Measurements from ENCODE around the gene LSAMP. TPM values are rescaled to one million over a fixed set of nuclear protein-coding genes. Genes with fewer than 3 reads are reported as not detected.

The LSAMP gene
- total RNA-seq, 1 experiment from 2014 or later = 10.1 TPM

DNA sequence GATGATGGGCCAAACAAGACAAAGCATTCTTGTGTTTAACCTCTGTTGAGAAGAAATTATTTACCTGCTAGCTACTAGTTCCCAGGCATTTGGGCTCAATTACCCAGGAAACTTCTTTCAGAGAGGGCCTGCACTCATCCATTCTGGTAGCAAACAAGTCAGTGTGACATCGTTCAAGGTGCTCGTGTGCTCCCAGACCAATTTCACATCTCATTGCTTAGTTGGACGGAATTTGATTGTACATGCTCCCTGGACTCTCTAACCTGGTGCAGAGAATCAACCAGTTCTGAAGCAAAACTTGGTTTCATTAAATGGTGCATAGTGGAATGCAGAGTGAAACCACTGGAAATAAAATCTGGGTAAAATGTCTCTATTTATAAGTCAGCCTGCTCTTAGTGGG, 392.7 kb downstream of the LSAMP start:
- intact Hi-C loops (cut with micrococcal nuclease; ENCODE audit: unreplicated experiment) = no loop called here
- POLR2A ChIA-PET (ENCODE audit: low non-redundant PET) = no interaction called here
- TF ChIP-seq, protein P1, sequence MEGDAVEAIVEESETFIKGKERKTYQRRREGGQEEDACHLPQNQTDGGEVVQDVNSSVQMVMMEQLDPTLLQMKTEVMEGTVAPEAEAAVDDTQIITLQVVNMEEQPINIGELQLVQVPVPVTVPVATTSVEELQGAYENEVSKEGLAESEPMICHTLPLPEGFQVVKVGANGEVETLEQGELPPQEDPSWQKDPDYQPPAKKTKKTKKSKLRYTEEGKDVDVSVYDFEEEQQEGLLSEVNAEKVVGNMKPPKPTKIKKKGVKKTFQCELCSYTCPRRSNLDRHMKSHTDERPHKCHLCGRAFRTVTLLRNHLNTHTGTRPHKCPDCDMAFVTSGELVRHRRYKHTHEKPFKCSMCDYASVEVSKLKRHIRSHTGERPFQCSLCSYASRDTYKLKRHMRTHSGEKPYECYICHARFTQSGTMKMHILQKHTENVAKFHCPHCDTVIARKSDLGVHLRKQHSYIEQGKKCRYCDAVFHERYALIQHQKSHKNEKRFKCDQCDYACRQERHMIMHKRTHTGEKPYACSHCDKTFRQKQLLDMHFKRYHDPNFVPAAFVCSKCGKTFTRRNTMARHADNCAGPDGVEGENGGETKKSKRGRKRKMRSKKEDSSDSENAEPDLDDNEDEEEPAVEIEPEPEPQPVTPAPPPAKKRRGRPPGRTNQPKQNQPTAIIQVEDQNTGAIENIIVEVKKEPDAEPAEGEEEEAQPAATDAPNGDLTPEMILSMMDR (conservative IDR thresholded peaks at IDR 0.05; ENCODE audit: low read depth, low read length) = no peak
- TF ChIP-seq EZH2 (IDR thresholded peaks at IDR 0.05; ENCODE audit: borderline replicate concordance, low read depth, low read length, poor library complexity, severe bottlenecking) = no peak
- CTCF ChIA-PET = no interaction called here
- H3K36me3 ChIP-seq (ENCODE audit: insufficient read depth, low read length, poor library complexity, severe bottlenecking) = no peaks in the 10 kb centered on the region
- H3K4me3 ChIP-seq (ENCODE audit: low read depth, low read length, poor library complexity, severe bottlenecking) = no peak overlapping the region
- peaks cover under 1% of the 10 kb centered on the region for H3K4me1 ChIP-seq (ENCODE audit: insufficient read depth, low read length, poor library complexity, severe bottlenecking)
- no peak for DNase-seq (ENCODE audit: low spot score)
- no TSS peak for BruUV-seq (replicated peaks)
- H3K9me3 ChIP-seq (ENCODE audit: low read depth, low read length, poor library complexity, severe bottlenecking) = no peaks in the 10 kb centered on the region
- no peaks in the 10 kb centered on the region for H3K27me3 ChIP-seq (replicated peaks; ENCODE audit: insufficient read depth, low read depth, low read length, poor library complexity)
- H3K27ac ChIP-seq (ENCODE audit: low read depth, low read length, poor library complexity, severe bottlenecking) = no peak overlapping the region

DNA sequence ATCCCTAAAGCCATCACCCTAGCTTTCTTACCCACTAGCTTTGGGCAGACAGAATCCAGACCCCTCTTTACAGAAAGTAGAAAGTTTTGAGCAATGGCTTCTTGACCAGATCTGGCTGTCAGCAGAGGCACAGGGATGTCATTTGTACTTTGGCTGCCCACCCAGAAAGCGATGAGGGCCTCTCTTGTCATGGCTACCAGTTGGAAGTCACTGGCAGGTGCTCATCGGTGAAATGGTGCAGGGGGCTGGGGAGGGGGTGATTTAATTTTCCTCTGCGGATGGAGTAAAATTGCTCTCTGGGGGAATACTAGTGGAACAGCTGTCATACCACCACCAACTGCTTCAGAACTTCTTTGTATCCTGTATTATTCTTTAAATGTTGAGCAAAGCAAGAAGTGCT, 393.7 kb downstream of the LSAMP start:
- Histone ChIP-seq H3K27me3 (replicated peaks; ENCODE audit: insufficient read depth, low read depth, low read length, poor library complexity) (no peaks in the 10 kb centered on the region), H3K4me1 (ENCODE audit: insufficient read depth, low read length, poor library complexity, severe bottlenecking) (no peaks in the 10 kb centered on the region), H3K9me3 (ENCODE audit: low read depth, low read length, poor library complexity, severe bottlenecking) (no peaks in the 10 kb centered on the region), H3K36me3 (ENCODE audit: insufficient read depth, low read length, poor library complexity, severe bottlenecking) (no peaks in the 10 kb centered on the region), H3K4me3 (ENCODE audit: low read depth, low read length, poor library complexity, severe bottlenecking) (no peak overlapping the region), H3K27ac (ENCODE audit: low read depth, low read length, poor library complexity, severe bottlenecking) (no peak overlapping the region)
- BruUV-seq (replicated peaks) = no TSS peak
- no peak for DNase-seq (ENCODE audit: low spot score)
- ChIA-PET CTCF (no interaction called here), POLR2A (ENCODE audit: low non-redundant PET) (no interaction called here)
- intact Hi-C loops (cut with micrococcal nuclease; ENCODE audit: unreplicated experiment) = no loop called here
- TF ChIP-seq EZH2 (IDR thresholded peaks at IDR 0.05; ENCODE audit: borderline replicate concordance, low read depth, low read length, poor library complexity, severe bottlenecking) = no peak
- TF ChIP-seq, protein P1 (conservative IDR thresholded peaks at IDR 0.05; ENCODE audit: low read depth, low read length) = no peak

DNA sequence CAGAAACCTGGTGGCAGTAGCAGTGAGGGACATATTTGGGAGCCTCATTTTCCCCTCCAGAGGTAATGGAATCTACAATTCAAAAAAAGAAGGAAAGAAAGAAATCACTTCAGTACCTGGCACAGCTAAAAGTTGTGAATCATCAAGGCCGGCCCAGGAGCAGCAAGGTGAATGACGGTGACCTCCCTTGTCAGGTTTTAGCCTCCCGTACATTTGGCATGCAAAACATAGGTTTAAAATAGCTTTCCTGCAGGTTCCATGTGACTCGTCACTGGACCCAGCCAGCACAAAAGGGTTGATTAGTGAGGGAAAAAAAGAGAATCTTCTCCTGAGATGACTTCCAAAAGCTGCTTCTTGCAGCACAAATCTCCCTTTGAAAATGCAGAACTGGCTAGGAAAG, 394.2 kb downstream of the LSAMP start:
- Histone ChIP-seq H3K9me3 (ENCODE audit: low read depth, low read length, poor library complexity, severe bottlenecking) (no peaks in the 10 kb centered on the region), H3K4me1 (ENCODE audit: insufficient read depth, low read length, poor library complexity, severe bottlenecking) (no peaks in the 10 kb centered on the region), H3K27me3 (replicated peaks; ENCODE audit: insufficient read depth, low read depth, low read length, poor library complexity) (no peaks in the 10 kb centered on the region), H3K4me3 (ENCODE audit: low read depth, low read length, poor library complexity, severe bottlenecking) (no peak overlapping the region), H3K27ac (ENCODE audit: low read depth, low read length, poor library complexity, severe bottlenecking) (no peak overlapping the region), H3K36me3 (ENCODE audit: insufficient read depth, low read length, poor library complexity, severe bottlenecking) (no peaks in the 10 kb centered on the region)
- CTCF ChIA-PET = no interaction called here
- TF ChIP-seq, protein P1 (conservative IDR thresholded peaks at IDR 0.05; ENCODE audit: low read depth, low read length) = no peak
- no peak for TF ChIP-seq EZH2 (IDR thresholded peaks at IDR 0.05; ENCODE audit: borderline replicate concordance, low read depth, low read length, poor library complexity, severe bottlenecking)
- DNase-seq (ENCODE audit: low spot score) = no peak
- POLR2A ChIA-PET (ENCODE audit: low non-redundant PET) = no interaction called here
- intact Hi-C loops (cut with micrococcal nuclease; ENCODE audit: unreplicated experiment) = no loop called here
- no TSS peak for BruUV-seq (replicated peaks)

Data from A673 (cell line).